Neural progenitor cell (in vitro differentiated cells): ENCODE data around the gene TMEM185B.

Experiments used
- CTCF ChIP-seq: fragments of 200-600 bp; sonication (generic); IDR thresholded peaks from 2 replicates; pipeline ENCODE4 v1.5.1; 2017; ENCODE audit warnings: antibody characterized with exemption, mild to moderate bottlenecking
- EZH2phosphoT487 ChIP-seq: fragments of 200-600 bp; sonication (generic); IDR thresholded peaks from 2 replicates; pipeline ENCODE4 v1.6.1; 2017; ENCODE audit warnings: antibody characterized with exemption

- TF ChIP-seq CTCF (no peak), EZH2phosphoT487 (no peak)
Measured at GRCh38 chr2:120239488-120240287, 16.5 kb upstream of the TMEM185B start.
